Left cardiac atrium (tissue), 4 donors: ENCODE results near the gene ROBO2. TPM values are rescaled to one million over a fixed set of nuclear protein-coding genes. Genes with fewer than 3 reads are reported as not detected.

Experiments
- ATAC-seq, 2 donors: fragments of 200-7000 bp; cut with Tn5 transposase; one replicate each; pipeline ENCODE4 v1.9.1; 2020; ENCODE audit warnings: mild to moderate bottlenecking in 2 of 2, moderate library complexity in 2 of 2
- DNase-seq: peaks from one replicate; pipeline ENCODE4 v3.0.0-alpha.2; 2020
- intact Hi-C, 2 donors: fragments of 100-400 bp; cut with DNase I; formaldehyde crosslinking; loops; one replicate each; pipeline versions ENCODE4 v1.14.1 to v1.15.1; 2022 to 2023
- total RNA-seq, 2 donors: library from RNA; stranded (reverse); fragmentation: NEBNext Ultra II Directional; extraction: Animal tissue kit (Norgen Biotek cat#: 25700); gene quantifications; one replicate each; pipeline ENCODE4 v1.2.1, GENCODE V29; 2021
- donor health status: DM: no; HTN: yes; CAD: no.
- donor health status: DM: no; HTN: yes; CAD: no; lungs with severe emphysema.
- donor health status: DM: yes; HTN: yes; CAD: no.
- donor health status: Dilated cardiomyopathy.

The ROBO2 gene
- total RNA-seq, 2 donors from 2014 or later = 3.4 to 8.0 TPM

GRCh38 chr3:77586216-77586615 lies 546.3 kb downstream of the ROBO2 start:
- DNase-seq (no peak), ATAC-seq (no peak)
- intact Hi-C loops = no loop called here

- no peak for DNase-seq
- intact Hi-C loops = no loop called here
- ATAC-seq = no peak
Observed at GRCh38 chr3:77588863-77589262, 549.0 kb downstream of the ROBO2 start.

GRCh38 chr3:77590191-77590590 lies 550.3 kb downstream of the ROBO2 start:
- ATAC-seq (no peak), DNase-seq (no peak)
- intact Hi-C loops = no loop called here

- DNase-seq = no peak
- intact Hi-C loops = no loop called here
Observed at GRCh38 chr3:77595371-77595870, 555.5 kb downstream of the ROBO2 start.

GRCh38 chr3:77599948-77600347 lies 560.0 kb downstream of the ROBO2 start:
- ATAC-seq = no peak
- intact Hi-C loops = no loop called here
- DNase-seq = no peak

More at GRCh38 chr3:77595371-77595870, 555.5 kb downstream of the ROBO2 start:
- ATAC-seq = no peak

GRCh38 chr3:77601823-77602415 lies 562.0 kb downstream of the ROBO2 start:
- ATAC-seq = no peak
- DNase-seq = no peak
- intact Hi-C loops = no loop called here

GRCh38 chr3:77602722-77603121 lies 562.8 kb downstream of the ROBO2 start:
- ATAC-seq = no peak
- intact Hi-C loops = no loop called here
- DNase-seq = no peak

- intact Hi-C loops = no loop called here
- DNase-seq (no peak), ATAC-seq (no peak)
Observed at GRCh38 chr3:77605308-77605707, 565.4 kb downstream of the ROBO2 start.

GRCh38 chr3:77605865-77606264 lies 566.0 kb downstream of the ROBO2 start:
- ATAC-seq = no peak
- intact Hi-C loops = no loop called here
- no peak for DNase-seq

- intact Hi-C loops = no loop called here
- no peak for DNase-seq
- ATAC-seq = no peak
Observed at GRCh38 chr3:77606372-77606771, 566.5 kb downstream of the ROBO2 start.

- no peak for DNase-seq
- intact Hi-C loops = no loop called here
- no peak for ATAC-seq
Observed at GRCh38 chr3:77618686-77619085, 578.8 kb downstream of the ROBO2 start.

- DNase-seq (no peak), ATAC-seq (no peak)
- intact Hi-C loops = no loop called here
Observed at GRCh38 chr3:77620009-77620408, 580.1 kb downstream of the ROBO2 start.

GRCh38 chr3:77623500-77623899 lies 583.6 kb downstream of the ROBO2 start:
- no peak for DNase-seq
- intact Hi-C loops = no loop called here
- no peak for ATAC-seq

- ATAC-seq = no peak
- no peak for DNase-seq
- intact Hi-C loops = no loop called here
Observed at GRCh38 chr3:77626157-77626556, 586.3 kb downstream of the ROBO2 start.

- DNase-seq (no peak), ATAC-seq (no peak)
- intact Hi-C loops = no loop called here
Observed at GRCh38 chr3:77648214-77648613, 608.3 kb downstream of the ROBO2 start.

- ATAC-seq = no peak
- no peak for DNase-seq
- intact Hi-C loops = no loop called here
Observed at GRCh38 chr3:77648664-77649063, 608.8 kb downstream of the ROBO2 start.

- no peak for ATAC-seq
- no peak for DNase-seq
- intact Hi-C loops = no loop called here
Observed at GRCh38 chr3:77652624-77653023, 612.7 kb downstream of the ROBO2 start.

- intact Hi-C loops = no loop called here
- DNase-seq (no peak), ATAC-seq (no peak)
Observed at GRCh38 chr3:77655396-77655795, 615.5 kb downstream of the ROBO2 start.

- ATAC-seq (no peak), DNase-seq (no peak)
- intact Hi-C loops = no loop called here
Observed at GRCh38 chr3:77660718-77661117, 620.8 kb downstream of the ROBO2 start.

GRCh38 chr3:77667901-77668300 lies 628.0 kb downstream of the ROBO2 start:
- DNase-seq (no peak), ATAC-seq (no peak)
- intact Hi-C loops = no loop called here

GRCh38 chr3:77668376-77668775 lies 628.5 kb downstream of the ROBO2 start:
- no peak for DNase-seq
- no peak for ATAC-seq
- intact Hi-C loops = no loop called here

- ATAC-seq (no peak), DNase-seq (no peak)
- intact Hi-C loops = no loop called here
Observed at GRCh38 chr3:77672016-77672415, 632.1 kb downstream of the ROBO2 start.
